GM12891 (cell line): ENCODE results near the gene CXCR3.

Experiments used
- POLR2A ChIP-seq: IDR thresholded peaks from 2 replicates; pipeline ENCODE4 v1.6.1; 2011; ENCODE audit warnings: low read depth, low read length, control low read depth
- TAF1 ChIP-seq: IDR thresholded peaks from 2 replicates; pipeline ENCODE4 v1.6.1; 2011; ENCODE audit warnings: low read depth, low read length, control low read depth

- TF ChIP-seq POLR2A (no peak), TAF1 (no peak)
These were observed 9.5 kb upstream of the CXCR3 start for GRCh38 chrX:71627588-71628404.
